ENCODE measurements around the gene ST7L. TPM values are rescaled to one million over a fixed set of nuclear protein-coding genes. Genes with fewer than 3 reads are reported as not detected.

ST7L gene
- total and polyA plus RNA-seq, 12 donors, result 14.0 to 37.2 (median 22.7) TPM

- Histone ChIP-seq H3K9me3 (replicated peaks in 1 of 3) (no peaks in the 10 kb centered on the region), H3K27ac (no peak overlapping the region), H3K4me1 (replicated peaks in 1 of 2) (peaks cover 8 to 20% of the 10 kb centered on the region in 2 donors), H3K4me3 (no peak overlapping the region), H3K36me3 (replicated peaks in 1 of 2) (no peaks in the 10 kb centered on the region), H3K27me3 (no peaks in the 10 kb centered on the region)
- intact Hi-C loops (cut with DNase I), result no loop called here
- TF ChIP-seq CTCF (IDR thresholded peaks at IDR 0.05) (no peak), POLR2A (IDR thresholded peaks at IDR 0.05) (no peak)
- WGBS, 4 donors, result 82 to 88% (median 85%) methylated on average over 7 of the region's 7 CpGs
- no peak for DNase-seq
Measured at GRCh38 chr1:112510340-112510739, 108.6 kb downstream of the ST7L start.

- 67 to 72% (median 68%) methylated on average over 16 of the region's 16 CpGs for WGBS, 4 donors
- H3K4me3 ChIP-seq, result no peak overlapping the region
- no peaks in the 10 kb centered on the region for H3K9me3 ChIP-seq (replicated peaks in 1 of 3)
- H3K36me3 ChIP-seq (replicated peaks in 1 of 2), result no peaks in the 10 kb centered on the region
- peaks cover 8 to 24% of the 10 kb centered on the region in 2 donors for H3K4me1 ChIP-seq (replicated peaks in 1 of 2)
- H3K27ac ChIP-seq, result no peak overlapping the region
- intact Hi-C loops (cut with DNase I), result loop anchor here in 1 of 2 donors (10.0 kb wide), 1 partner anchor 105 kb away; the partner anchor contains the start of genes CAPZA1 and ST7L
- no peak for DNase-seq
- no peaks in the 10 kb centered on the region for H3K27me3 ChIP-seq
- no peak for TF ChIP-seq CTCF (IDR thresholded peaks at IDR 0.05)
- no peak for TF ChIP-seq POLR2A (IDR thresholded peaks at IDR 0.05)
Measured at GRCh38 chr1:112509660-112510178, 109.2 kb downstream of the ST7L start.

- WGBS, 4 donors, result 17 to 27% (median 17%) methylated on average over 35 to 66 of the region's 66 CpGs; no CpG with 5 or more reads in 1 of the 4 donors
- Histone ChIP-seq H3K27ac (no peak overlapping the region), H3K9me3 (replicated peaks in 1 of 3) (no peaks in the 10 kb centered on the region), H3K4me1 (replicated peaks in 1 of 2) (peaks cover 8 to 24% of the 10 kb centered on the region in 2 donors), H3K4me3 (peak overlapping the region in 3 of 4 donors; percentile 20 to 63 (median 23)), H3K27me3 (no peaks in the 10 kb centered on the region), H3K36me3 (replicated peaks in 1 of 2) (no peaks in the 10 kb centered on the region)
- intact Hi-C loops (cut with DNase I), result loop anchor here in 1 of 2 donors (10.0 kb wide), 1 partner anchor 106 kb away; the partner anchor contains the start of genes CAPZA1 and ST7L
- DNase-seq, result peak in 2 of 7 donors; percentile 19 to 37
- TF ChIP-seq POLR2A (IDR thresholded peaks at IDR 0.05) (no peak), CTCF (IDR thresholded peaks at IDR 0.05) (no peak)
Measured at GRCh38 chr1:112509005-112509659, 109.8 kb downstream of the ST7L start.

GRCh38 chr1:112508278-112509004, 110.5 kb downstream of the ST7L start, which contains the start of gene WNT2B:
WNT2B (plus strand) TSS chr1:112508965; CDS start chr1:112509263, 298 bp downstream.
- WGBS, 4 donors, result 0 to 3% (median 1%) methylated on average over 8 to 69 of the region's 69 CpGs
- Histone ChIP-seq H3K4me3 (peak within 1 kb of the TSS in 3 of 4 donors; percentile 20 to 63 (median 23)), H3K36me3 (replicated peaks in 1 of 2) (no peaks in the 10 kb centered on the region), H3K27me3 (no peaks in the 10 kb centered on the region), H3K9me3 (replicated peaks in 1 of 3) (no peaks in the 10 kb centered on the region), H3K27ac (no peak within 1 kb of the TSS), H3K4me1 (replicated peaks in 1 of 2) (peaks cover 8 to 24% of the 10 kb centered on the region in 2 donors)
- TF ChIP-seq CTCF (IDR thresholded peaks at IDR 0.05), result peak in 1 of 6 experiments; percentile 9
- no peak for TF ChIP-seq POLR2A (IDR thresholded peaks at IDR 0.05)
- intact Hi-C loops (cut with DNase I), result loop anchor here in 1 of 2 donors (10.0 kb wide), 1 partner anchor 106 kb away; the partner anchor contains the start of genes CAPZA1 and ST7L
- peak in 1 of 7 donors; percentile 35 for DNase-seq
